22Rv1 (cell line): ENCODE data around the gene CCDC85B.

Experiments used
- ZFX ChIP-seq: fragments of 450-650 bp; IDR thresholded peaks from 2 replicates; pipeline ENCODE4 v1.6.1; 2017; ENCODE audit warnings: antibody characterized with exemption, borderline replicate concordance
- TF ChIP-seq, protein P1 (sequence below): fragments of 450-650 bp; IDR thresholded peaks from 2 replicates; pipeline ENCODE4 v1.5.1; 2017; ENCODE audit warnings: mild to moderate bottlenecking

DNA sequence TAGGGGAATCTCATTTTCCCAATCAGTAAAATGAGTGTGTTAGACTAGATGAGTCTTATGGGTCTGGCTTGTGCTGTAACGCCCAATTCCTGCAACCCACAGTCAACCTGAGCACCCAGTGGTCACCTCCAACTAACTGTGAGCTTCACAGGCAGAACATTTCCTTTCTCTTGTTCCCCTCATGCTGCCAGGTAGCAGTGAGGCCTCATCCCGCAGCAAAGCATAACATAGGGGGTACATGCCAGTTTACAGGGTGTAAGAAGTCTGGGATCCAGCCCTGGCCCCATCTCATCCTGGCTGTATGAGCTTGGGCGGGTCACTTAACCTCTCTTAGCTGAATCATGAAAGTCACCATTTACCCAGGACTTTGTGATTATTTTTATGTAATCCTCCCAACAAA is 21.6 kb upstream of the CCDC85B start:
- TF ChIP-seq, protein P1, sequence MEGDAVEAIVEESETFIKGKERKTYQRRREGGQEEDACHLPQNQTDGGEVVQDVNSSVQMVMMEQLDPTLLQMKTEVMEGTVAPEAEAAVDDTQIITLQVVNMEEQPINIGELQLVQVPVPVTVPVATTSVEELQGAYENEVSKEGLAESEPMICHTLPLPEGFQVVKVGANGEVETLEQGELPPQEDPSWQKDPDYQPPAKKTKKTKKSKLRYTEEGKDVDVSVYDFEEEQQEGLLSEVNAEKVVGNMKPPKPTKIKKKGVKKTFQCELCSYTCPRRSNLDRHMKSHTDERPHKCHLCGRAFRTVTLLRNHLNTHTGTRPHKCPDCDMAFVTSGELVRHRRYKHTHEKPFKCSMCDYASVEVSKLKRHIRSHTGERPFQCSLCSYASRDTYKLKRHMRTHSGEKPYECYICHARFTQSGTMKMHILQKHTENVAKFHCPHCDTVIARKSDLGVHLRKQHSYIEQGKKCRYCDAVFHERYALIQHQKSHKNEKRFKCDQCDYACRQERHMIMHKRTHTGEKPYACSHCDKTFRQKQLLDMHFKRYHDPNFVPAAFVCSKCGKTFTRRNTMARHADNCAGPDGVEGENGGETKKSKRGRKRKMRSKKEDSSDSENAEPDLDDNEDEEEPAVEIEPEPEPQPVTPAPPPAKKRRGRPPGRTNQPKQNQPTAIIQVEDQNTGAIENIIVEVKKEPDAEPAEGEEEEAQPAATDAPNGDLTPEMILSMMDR: no peak
- no peak for TF ChIP-seq ZFX
